T-helper 1 cell treated with Interleukin-12 subunit alpha and Interleukin-12 subunit beta and Interleukin-4 antibody, amounts not matched to agents 30 μg/mL and 1 μg/mL, for 36 hours (primary cell): ENCODE results near the gene TDRD9.

ENCODE experiments used
- H3K27ac Mint-ChIP-seq: one replicate; pipeline ENCODE4 v1.8.0; 2021; ENCODE audit warnings: mild to moderate bottlenecking, mixed read lengths
- H3K27me3 Mint-ChIP-seq: one replicate; pipeline ENCODE4 v1.8.0; 2021; ENCODE audit warnings: low read depth, mixed read lengths
- H3K36me3 Mint-ChIP-seq: one replicate; pipeline ENCODE4 v1.8.0; 2021; ENCODE audit warnings: low read depth, mixed read lengths
- H3K4me1 Mint-ChIP-seq: one replicate; pipeline ENCODE4 v1.8.0; 2021; ENCODE audit warnings: low read depth, mixed read lengths
- H3K4me3 Mint-ChIP-seq: one replicate; pipeline ENCODE4 v1.8.0; 2021; ENCODE audit warnings: mild to moderate bottlenecking, moderate library complexity, mixed read lengths
- H3K9me3 Mint-ChIP-seq: one replicate; pipeline ENCODE4 v1.8.0; 2021; ENCODE audit warnings: mixed read lengths

The TDRD9 gene

GRCh38 chr14:103931422-103931821 lies 3.2 kb downstream of the TDRD9 start:
- Mint-ChIP-seq H3K36me3 (no peaks in the 10 kb centered on the region), H3K4me1 (peaks cover 3% of the 10 kb centered on the region), H3K27ac (no peak overlapping the region), H3K27me3 (no peaks in the 10 kb centered on the region), H3K4me3 (no peak overlapping the region), H3K9me3 (no peaks in the 10 kb centered on the region)

- Mint-ChIP-seq H3K4me1 (peaks cover 3% of the 10 kb centered on the region), H3K4me3 (no peak overlapping the region), H3K27ac (no peak overlapping the region), H3K27me3 (no peaks in the 10 kb centered on the region), H3K9me3 (no peaks in the 10 kb centered on the region), H3K36me3 (no peaks in the 10 kb centered on the region)
Observed at GRCh38 chr14:103932791-103933490, 4.7 kb downstream of the TDRD9 start.

- peaks cover 3% of the 10 kb centered on the region for H3K4me1 Mint-ChIP-seq
- no peak overlapping the region for H3K4me3 Mint-ChIP-seq
- no peak overlapping the region for H3K27ac Mint-ChIP-seq
- no peaks in the 10 kb centered on the region for H3K9me3 Mint-ChIP-seq
- H3K27me3 Mint-ChIP-seq = peaks cover 9% of the 10 kb centered on the region
- no peaks in the 10 kb centered on the region for H3K36me3 Mint-ChIP-seq
Observed at GRCh38 chr14:103935102-103935501, 6.8 kb downstream of the TDRD9 start.

- H3K27ac Mint-ChIP-seq = no peak overlapping the region
- no peaks in the 10 kb centered on the region for H3K36me3 Mint-ChIP-seq
- no peak overlapping the region for H3K4me3 Mint-ChIP-seq
- no peaks in the 10 kb centered on the region for H3K9me3 Mint-ChIP-seq
- peaks cover 28% of the 10 kb centered on the region for H3K27me3 Mint-ChIP-seq
- H3K4me1 Mint-ChIP-seq = no peaks in the 10 kb centered on the region
Observed at GRCh38 chr14:103941462-103941861, 13.2 kb downstream of the TDRD9 start.

GRCh38 chr14:103941973-103942736 lies 13.9 kb downstream of the TDRD9 start, which contains the start of gene RD3L:
TSS of gene RD3L (minus strand) at chr14:103942529. CDS start at chr14:103941695, 834 bp downstream.
- H3K9me3 Mint-ChIP-seq = peaks cover 4% of the 10 kb centered on the region
- no peaks in the 10 kb centered on the region for H3K36me3 Mint-ChIP-seq
- no peak within 1 kb of the TSS for H3K27ac Mint-ChIP-seq
- no peaks in the 10 kb centered on the region for H3K4me1 Mint-ChIP-seq
- no peak within 1 kb of the TSS for H3K4me3 Mint-ChIP-seq
- H3K27me3 Mint-ChIP-seq = peaks cover 34% of the 10 kb centered on the region

GRCh38 chr14:103943673-103944072 lies 15.4 kb downstream of the TDRD9 start:
- peaks cover 34% of the 10 kb centered on the region for H3K27me3 Mint-ChIP-seq

GRCh38 chr14:103946975-103947374 lies 18.7 kb downstream of the TDRD9 start:
- Mint-ChIP-seq H3K27ac (no peak overlapping the region), H3K9me3 (peaks cover 4% of the 10 kb centered on the region), H3K27me3 (peaks cover 16% of the 10 kb centered on the region), H3K4me1 (no peaks in the 10 kb centered on the region), H3K4me3 (no peak overlapping the region), H3K36me3 (no peaks in the 10 kb centered on the region)

More at GRCh38 chr14:103943673-103944072, 15.4 kb downstream of the TDRD9 start:
- peaks cover 4% of the 10 kb centered on the region for H3K9me3 Mint-ChIP-seq
- H3K27ac Mint-ChIP-seq = no peak overlapping the region
- no peak overlapping the region for H3K4me3 Mint-ChIP-seq
- H3K4me1 Mint-ChIP-seq = no peaks in the 10 kb centered on the region
- H3K36me3 Mint-ChIP-seq = no peaks in the 10 kb centered on the region

- H3K4me1 Mint-ChIP-seq = no peaks in the 10 kb centered on the region
- no peaks in the 10 kb centered on the region for H3K36me3 Mint-ChIP-seq
- H3K27ac Mint-ChIP-seq = no peak overlapping the region
- H3K4me3 Mint-ChIP-seq = no peak overlapping the region
- peaks cover 16% of the 10 kb centered on the region for H3K27me3 Mint-ChIP-seq
- H3K9me3 Mint-ChIP-seq = peaks cover 4% of the 10 kb centered on the region
Observed at GRCh38 chr14:103948442-103948841, 20.2 kb downstream of the TDRD9 start.

GRCh38 chr14:103949131-103949790 lies 21.0 kb downstream of the TDRD9 start:
- peaks cover 16% of the 10 kb centered on the region for H3K27me3 Mint-ChIP-seq
- no peaks in the 10 kb centered on the region for H3K36me3 Mint-ChIP-seq
- H3K4me3 Mint-ChIP-seq = no peak overlapping the region
- H3K9me3 Mint-ChIP-seq = peaks cover 4% of the 10 kb centered on the region
- no peak overlapping the region for H3K27ac Mint-ChIP-seq
- H3K4me1 Mint-ChIP-seq = no peaks in the 10 kb centered on the region

GRCh38 chr14:103960457-103961055 lies 32.3 kb downstream of the TDRD9 start:
- H3K27me3 Mint-ChIP-seq = no peaks in the 10 kb centered on the region
- no peaks in the 10 kb centered on the region for H3K4me1 Mint-ChIP-seq
- no peaks in the 10 kb centered on the region for H3K9me3 Mint-ChIP-seq
- no peak overlapping the region for H3K27ac Mint-ChIP-seq
- H3K4me3 Mint-ChIP-seq = no peak overlapping the region
- H3K36me3 Mint-ChIP-seq = no peaks in the 10 kb centered on the region

- Mint-ChIP-seq H3K27me3 (no peaks in the 10 kb centered on the region), H3K4me3 (no peak overlapping the region), H3K9me3 (no peaks in the 10 kb centered on the region), H3K27ac (no peak overlapping the region), H3K36me3 (no peaks in the 10 kb centered on the region), H3K4me1 (no peaks in the 10 kb centered on the region)
Observed at GRCh38 chr14:103961928-103962578, 33.8 kb downstream of the TDRD9 start.

- no peaks in the 10 kb centered on the region for H3K36me3 Mint-ChIP-seq
- no peaks in the 10 kb centered on the region for H3K4me1 Mint-ChIP-seq
- no peaks in the 10 kb centered on the region for H3K9me3 Mint-ChIP-seq
- no peak overlapping the region for H3K27ac Mint-ChIP-seq
- H3K27me3 Mint-ChIP-seq = no peaks in the 10 kb centered on the region
- H3K4me3 Mint-ChIP-seq = no peak overlapping the region
Observed at GRCh38 chr14:103966631-103967030, 38.4 kb downstream of the TDRD9 start.

- Mint-ChIP-seq H3K4me3 (no peak overlapping the region), H3K36me3 (no peaks in the 10 kb centered on the region), H3K27me3 (no peaks in the 10 kb centered on the region), H3K27ac (no peak overlapping the region), H3K4me1 (no peaks in the 10 kb centered on the region), H3K9me3 (no peaks in the 10 kb centered on the region)
Observed at GRCh38 chr14:103969961-103970360, 41.7 kb downstream of the TDRD9 start.

GRCh38 chr14:103973354-103973753 lies 45.1 kb downstream of the TDRD9 start:
- Mint-ChIP-seq H3K36me3 (no peaks in the 10 kb centered on the region), H3K9me3 (no peaks in the 10 kb centered on the region), H3K27ac (no peak overlapping the region), H3K27me3 (peaks cover 8% of the 10 kb centered on the region), H3K4me3 (no peak overlapping the region), H3K4me1 (no peaks in the 10 kb centered on the region)
